Cardiac septum (tissue), 1 donor: ENCODE data around the gene FCAR. TPM values are rescaled to one million over a fixed set of nuclear protein-coding genes. Genes with fewer than 3 reads are reported as not detected.
"Not testable (repeated sequence)": the region's sequence is repeated elsewhere in the genome, so short reads cannot be mapped to it uniquely, and the experiment has no call there.

ENCODE experiments used
- DNase-seq: peaks from one replicate; pipeline ENCODE4 v3.0.0-alpha.2; 2020; ENCODE audit warnings: low spot score
- intact Hi-C: fragments of 100-400 bp; cut with DNase I; formaldehyde crosslinking; loops from one replicate; pipeline ENCODE4 v1.14.0; 2022
- total RNA-seq: library from RNA; stranded (reverse); fragmentation: NEBNext Ultra II Directional; extraction: Animal tissue kit (Norgen Biotek cat#: 25700); gene quantifications from one replicate; pipeline ENCODE4 v1.2.1, GENCODE V29; 2021
- donor health status: DM: no; HTN: no; CAD: no.

The FCAR gene
- total RNA-seq, 1 donor from 2014 or later: 0.70 TPM

- intact Hi-C loops: no loop called here
- no peak for DNase-seq
Observed at GRCh38 chr19:54938906-54939305, 64.9 kb downstream of the FCAR start.

DNA sequence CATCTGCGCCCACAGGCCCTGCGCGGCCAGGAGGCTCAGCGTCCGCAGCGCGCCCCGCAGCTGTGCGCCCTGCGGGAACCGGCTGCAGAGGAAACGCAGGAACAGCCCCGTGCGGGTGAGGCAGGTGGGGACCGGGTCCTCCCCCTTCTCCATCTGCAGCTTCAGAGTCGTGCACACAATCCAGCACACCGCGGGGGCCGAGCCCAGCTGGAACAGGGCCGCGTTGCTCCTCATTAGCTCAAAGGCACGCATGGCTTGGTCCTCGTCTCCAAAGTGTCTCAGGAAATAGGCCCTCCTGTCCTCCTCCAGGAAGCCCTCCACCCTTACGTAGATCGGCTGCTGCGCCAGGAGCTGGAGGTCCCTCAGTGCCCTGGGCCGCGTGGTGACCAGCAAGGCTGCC, 65.5 kb downstream of the FCAR start:
- intact Hi-C loops, DNase-seq: not testable (repeated sequence)

Other genes starting within 250 kb of the FCAR start
- gene LILRB1, start 243.8 kb upstream of the FCAR start, total RNA-seq: 1.5 TPM
- 1.2 TPM for gene LILRB4, start 211.2 kb upstream of the FCAR start, total RNA-seq
- not detected for gene KIR3DL3, start 149.8 kb upstream of the FCAR start, total RNA-seq
- gene KIR2DL3, start 135.7 kb upstream of the FCAR start, total RNA-seq: not detected
- gene KIR2DL1, start 104.4 kb upstream of the FCAR start, total RNA-seq: not detected
- gene KIR2DL4, start 70.6 kb upstream of the FCAR start, total RNA-seq: not detected
- not detected for gene KIR3DL1, start 57.8 kb upstream of the FCAR start, total RNA-seq
- not detected for gene KIR2DS4, start 41.6 kb upstream of the FCAR start, total RNA-seq
- not detected for gene KIR3DL2, start 23.8 kb upstream of the FCAR start, total RNA-seq
- gene NCR1, start 31.9 kb downstream of the FCAR start, total RNA-seq: not detected
- not detected for gene NLRP7, start 73.3 kb downstream of the FCAR start, total RNA-seq
- 0.86 TPM for gene NLRP2, start 92.1 kb downstream of the FCAR start, total RNA-seq
- gene GP6, start 164.0 kb downstream of the FCAR start, total RNA-seq: 0.65 TPM
- gene RDH13, start 188.9 kb downstream of the FCAR start, total RNA-seq: 43.4 TPM
- gene EPS8L1, start 201.6 kb downstream of the FCAR start, total RNA-seq: 1.9 TPM
- gene PPP1R12C, start 243.4 kb downstream of the FCAR start, total RNA-seq: 215 TPM